Measurements from ENCODE around the gene PKN2.
"Not testable (repeated sequence)": the region's sequence is repeated elsewhere in the genome, so short reads cannot be mapped to it uniquely, and the experiment has no call there.

Gene PKN2

GRCh38 chr1:88680471-88680870 lies 3.6 kb upstream of the PKN2 start:
- no peak for DNase-seq

- no peak for DNase-seq
These were observed 3.0 kb upstream of the PKN2 start for GRCh38 chr1:88680911-88681622.

GRCh38 chr1:88684482-88685258 lies 597 bp downstream of the PKN2 start:
- DNase-seq = peak; percentile 24

DNA sequence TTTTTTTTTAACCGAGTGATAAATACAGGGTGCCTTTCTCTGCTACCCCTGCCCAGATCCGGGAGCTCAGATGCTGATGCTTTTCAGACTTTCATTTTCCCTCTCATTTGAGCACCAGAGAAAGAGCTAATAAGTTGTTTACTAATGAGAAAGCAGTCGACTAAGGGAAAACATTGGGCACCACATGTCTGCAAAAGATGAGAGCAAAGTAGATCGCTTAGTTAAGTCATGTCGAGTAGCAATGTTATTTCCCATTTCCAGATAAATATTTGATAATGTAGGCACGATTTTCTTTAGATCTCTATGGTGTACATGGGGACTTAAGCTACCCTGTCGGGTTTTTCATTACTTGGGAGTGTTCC lies 1.2 kb downstream of the PKN2 start:
- no peak for DNase-seq

- DNase-seq = no peak
These were observed 7.5 kb downstream of the PKN2 start for GRCh38 chr1:88691540-88691939.

DNA sequence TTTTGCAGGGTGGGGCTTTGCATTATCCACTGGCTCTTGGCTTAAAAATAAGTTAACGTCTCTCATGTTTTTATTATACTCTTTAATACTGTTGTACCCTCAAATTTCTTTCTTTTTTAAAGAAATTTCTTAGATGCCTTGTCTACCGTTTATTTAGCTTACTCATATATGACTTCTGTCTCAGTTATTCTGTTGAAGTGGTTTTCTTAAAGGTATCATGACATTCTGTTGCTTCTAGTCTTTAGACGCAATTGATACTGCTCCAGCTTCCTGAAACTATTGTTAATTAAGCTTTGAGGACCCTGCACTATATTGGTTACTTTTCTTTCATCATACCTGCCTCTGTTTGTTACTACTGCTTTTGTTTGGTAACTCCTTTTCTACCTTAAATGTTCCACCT lies 11.7 kb downstream of the PKN2 start:
- no peak for DNase-seq

DNA sequence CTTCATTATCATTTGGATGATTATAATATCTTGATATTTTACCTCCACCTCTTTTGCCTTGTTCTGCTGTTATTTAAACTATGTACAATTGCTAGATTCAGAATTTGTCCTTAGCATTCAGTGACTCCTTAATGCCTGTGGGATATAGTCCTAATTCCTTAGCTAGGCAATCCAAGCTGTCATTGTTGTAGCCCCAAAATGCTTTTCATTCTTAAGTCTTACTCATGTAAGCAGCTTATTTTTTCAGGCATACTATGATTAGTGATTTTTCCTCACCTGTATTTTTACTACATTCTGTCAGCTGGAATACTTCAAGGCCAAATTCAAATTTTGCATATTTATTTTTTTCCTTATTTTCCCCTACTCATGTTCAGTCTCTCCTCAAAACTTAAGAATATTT lies 13.4 kb downstream of the PKN2 start:
- no peak for DNase-seq

GRCh38 chr1:88698140-88698539 lies 14.1 kb downstream of the PKN2 start:
- no peak for DNase-seq

GRCh38 chr1:88698764-88699163 lies 14.7 kb downstream of the PKN2 start:
- no peak for DNase-seq

DNA sequence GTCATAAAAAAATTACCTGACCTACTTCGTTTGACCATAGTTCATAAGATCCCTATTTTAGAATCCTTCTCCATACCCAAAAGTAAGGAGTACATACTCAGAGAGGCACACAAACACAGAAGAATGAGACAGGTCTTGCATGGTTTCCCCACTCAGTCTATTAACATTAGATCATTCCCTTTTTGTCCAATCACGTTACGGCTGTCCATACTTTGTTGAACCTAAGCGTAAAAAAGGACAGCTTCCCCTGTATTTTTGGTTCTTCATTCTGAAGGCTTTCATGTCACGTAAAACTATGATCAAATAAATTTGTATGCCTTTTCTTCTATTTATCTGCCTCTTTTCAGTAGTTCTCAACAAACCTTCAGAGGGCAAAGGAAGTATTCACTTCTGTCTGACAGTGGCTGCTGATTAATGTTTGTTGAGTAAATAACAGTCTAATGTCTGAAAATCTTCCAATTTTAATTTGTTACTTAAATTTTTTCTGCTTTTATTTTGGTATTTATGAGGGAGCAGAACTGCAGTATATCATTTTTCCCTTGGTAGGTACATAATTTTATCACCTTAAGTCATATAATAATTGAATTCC lies 16.4 kb downstream of the PKN2 start:
- DNase-seq = no peak

GRCh38 chr1:88701275-88701674 lies 17.2 kb downstream of the PKN2 start:
- no peak for DNase-seq

- not testable (repeated sequence) for DNase-seq
These were observed 17.7 kb downstream of the PKN2 start for GRCh38 chr1:88701793-88702192.

DNA sequence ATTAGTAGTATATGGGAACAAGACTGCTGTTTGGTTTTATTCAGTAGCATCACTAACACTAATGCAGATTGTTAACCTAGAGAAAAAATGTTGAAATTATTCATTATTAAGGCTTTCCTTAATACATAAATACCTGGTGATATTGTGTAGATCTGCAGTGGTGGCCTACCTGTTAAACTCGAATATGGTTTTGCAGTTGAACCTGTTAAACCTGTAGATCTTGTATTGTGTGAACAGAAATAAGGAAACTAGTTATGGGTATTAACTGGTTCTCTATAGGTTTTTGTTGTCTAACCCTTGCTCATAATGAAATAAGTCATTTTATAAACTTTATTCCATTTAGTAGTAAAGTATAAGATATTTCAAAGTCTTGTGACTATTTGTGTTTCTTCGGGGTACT lies 23.9 kb downstream of the PKN2 start:
- no peak for DNase-seq

DNA sequence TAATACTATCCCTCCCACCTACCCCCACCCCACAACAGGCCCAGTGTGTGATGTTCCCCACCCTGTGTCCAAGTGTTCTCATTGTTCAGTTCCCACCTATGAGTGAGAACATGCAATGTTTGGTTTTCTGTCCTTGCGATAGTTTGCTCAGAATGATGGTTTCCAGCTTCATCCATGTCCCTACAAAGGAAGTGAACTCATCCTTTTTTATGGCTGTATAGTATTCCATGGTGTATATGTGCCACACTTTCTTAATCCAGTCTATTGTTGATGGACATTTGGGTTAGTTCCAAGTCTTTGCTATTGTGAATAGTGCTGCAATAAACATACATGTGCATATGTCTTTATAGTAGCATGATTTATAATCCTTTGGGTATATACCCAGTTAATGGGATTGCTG lies 28.8 kb downstream of the PKN2 start:
- not testable (repeated sequence) for DNase-seq

DNA sequence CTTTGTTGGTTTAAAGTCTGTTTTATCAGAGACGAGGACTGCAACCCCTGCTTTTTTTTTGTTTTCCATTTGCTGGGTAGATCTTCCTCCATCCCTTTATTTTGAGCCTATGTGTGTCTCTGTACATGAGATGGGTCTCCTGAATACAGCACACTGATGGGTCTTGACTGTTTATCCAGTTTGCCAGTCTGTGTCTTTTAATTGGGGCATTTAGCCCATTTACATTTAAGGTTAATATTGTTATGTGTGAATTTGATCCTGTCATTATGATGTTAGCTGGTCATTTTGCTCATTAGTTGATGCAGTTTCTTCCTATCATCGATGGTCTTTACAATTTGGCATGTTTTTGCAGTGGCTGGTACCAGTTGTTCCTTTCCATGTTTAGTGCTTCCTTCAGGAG lies 32.5 kb downstream of the PKN2 start:
- not testable (repeated sequence) for DNase-seq

DNA sequence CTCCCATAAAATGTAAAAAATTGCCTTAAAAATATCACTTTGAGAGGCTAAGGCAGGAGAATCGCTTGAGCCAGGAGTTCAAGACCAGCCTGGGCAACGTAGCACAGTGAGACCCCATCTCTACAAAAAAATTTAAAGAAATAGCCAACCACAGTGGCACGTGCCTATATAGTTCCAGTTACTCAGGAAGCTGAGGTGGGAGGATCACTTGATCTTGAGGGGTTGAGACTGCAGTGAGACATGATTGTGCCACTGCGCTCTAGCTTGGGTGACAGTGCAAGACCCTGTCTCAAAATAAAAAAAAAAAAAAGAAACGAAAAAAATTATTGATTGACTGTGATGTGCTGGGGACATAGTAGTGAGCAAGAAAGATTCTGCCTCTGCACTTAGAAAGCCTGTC lies 38.4 kb downstream of the PKN2 start:
- no peak for DNase-seq

GRCh38 chr1:88726697-88727096 lies 42.6 kb downstream of the PKN2 start:
- no peak for DNase-seq

- DNase-seq = no peak
These were observed 43.1 kb downstream of the PKN2 start for GRCh38 chr1:88727205-88727604.

- DNase-seq = no peak
These were observed 45.2 kb downstream of the PKN2 start for GRCh38 chr1:88729297-88729696.

GRCh38 chr1:88730132-88730675 lies 46.1 kb downstream of the PKN2 start:
- no peak for DNase-seq

GRCh38 chr1:88730995-88731394 lies 46.9 kb downstream of the PKN2 start:
- DNase-seq = no peak

GRCh38 chr1:88731475-88732269 lies 47.6 kb downstream of the PKN2 start:
- DNase-seq = peak; percentile 70

DNA sequence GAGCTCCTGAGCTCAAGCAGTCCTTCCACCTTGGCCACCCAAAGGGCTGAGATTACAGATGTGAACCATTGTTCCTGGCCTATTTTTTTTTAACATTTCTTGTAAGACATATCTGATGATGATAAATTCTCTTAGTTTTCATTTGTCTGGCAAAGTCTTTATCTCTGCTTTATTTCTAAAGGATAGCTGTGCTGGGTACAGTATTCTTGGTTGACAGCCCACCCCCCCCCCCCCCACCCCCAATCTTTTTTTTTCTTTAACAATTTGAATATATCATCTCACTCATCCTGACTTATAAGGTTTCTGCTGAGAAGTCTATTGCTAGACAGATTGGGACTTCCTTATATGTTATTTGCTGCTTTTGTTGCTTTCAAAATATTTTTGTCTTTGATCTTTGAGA lies 51.3 kb downstream of the PKN2 start:
- no peak for DNase-seq

Data from DMS79 (cell line).